Left ventricle myocardium inferior (tissue), 1 donor: Measurements from ENCODE around the gene MACROD2. TPM values are rescaled to one million over a fixed set of nuclear protein-coding genes. Genes with fewer than 3 reads are reported as not detected.

Source experiments
- DNase-seq: peaks from one replicate; pipeline ENCODE4 v3.0.0-alpha.2; 2020
- H3K27ac ChIP-seq: fragments of 200-600 bp; replicated peaks from 2 replicates; pipeline ENCODE4 v1.8.0; 2021
- H3K27me3 ChIP-seq: fragments of 200-600 bp; 2 replicates; pipeline ENCODE4 v1.8.0; 2021; ENCODE audit warnings: low read depth
- H3K36me3 ChIP-seq: fragments of 200-600 bp; 2 replicates; pipeline ENCODE4 v1.8.0; 2021
- H3K4me1 ChIP-seq: fragments of 200-600 bp; 2 replicates; pipeline ENCODE4 v1.8.0; 2021
- H3K4me3 ChIP-seq: fragments of 200-600 bp; 2 replicates; pipeline ENCODE4 v1.8.0; 2021; ENCODE audit warnings: mild to moderate bottlenecking, moderate library complexity
- H3K9me3 ChIP-seq: fragments of 200-600 bp; replicated peaks from 2 replicates; pipeline ENCODE4 v1.8.0; 2021
- intact Hi-C: fragments of 100-400 bp; cut with micrococcal nuclease; formaldehyde crosslinking; loops from one replicate; pipeline ENCODE4 v1.11.0; 2022
- total RNA-seq: library from RNA; stranded (reverse); fragmentation: NEBNext Ultra II Directional; extraction: Animal tissue kit (Norgen Biotek cat#: 25700); gene quantifications from one replicate; pipeline ENCODE4 v1.2.1, GENCODE V29; 2021
- TF ChIP-seq, protein P1 (sequence below): fragments of 200-600 bp; IDR thresholded peaks from 2 replicates; pipeline ENCODE4 v1.8.0; 2021; ENCODE audit warnings: antibody characterized with exemption, mild to moderate bottlenecking, borderline replicate concordance
- donor health status: DM: no; HTN: yes; CAD: no; lungs with severe emphysema.

MACROD2 gene
- total RNA-seq, 1 donor from 2014 or later: 3.6 TPM

DNA sequence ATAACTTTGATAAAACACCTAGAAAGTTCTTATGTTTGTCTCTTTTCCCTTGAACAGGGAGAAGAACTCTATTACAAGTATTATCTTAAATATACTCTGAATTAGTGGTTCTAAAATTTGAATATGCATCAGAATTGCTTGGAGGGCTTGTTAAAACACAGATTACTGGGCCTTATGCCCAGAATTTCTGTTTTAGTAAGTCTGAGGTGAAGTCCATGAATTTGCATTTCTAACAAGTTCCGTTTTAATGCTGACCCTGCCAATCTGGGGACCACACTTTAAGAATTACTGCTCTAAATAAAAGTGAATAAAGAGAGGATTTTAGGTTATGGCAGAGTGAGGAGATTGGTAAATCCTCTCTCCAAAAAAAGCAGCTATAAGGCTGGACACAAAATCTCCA, 510.2 kb downstream of the MACROD2 start:
- H3K4me3 ChIP-seq: no peak overlapping the region
- no peak overlapping the region for H3K27ac ChIP-seq
- H3K9me3 ChIP-seq: peaks cover 7% of the 10 kb centered on the region
- intact Hi-C loops: no loop called here
- DNase-seq: no peak
- H3K4me1 ChIP-seq: no peaks in the 10 kb centered on the region
- TF ChIP-seq, protein P1, sequence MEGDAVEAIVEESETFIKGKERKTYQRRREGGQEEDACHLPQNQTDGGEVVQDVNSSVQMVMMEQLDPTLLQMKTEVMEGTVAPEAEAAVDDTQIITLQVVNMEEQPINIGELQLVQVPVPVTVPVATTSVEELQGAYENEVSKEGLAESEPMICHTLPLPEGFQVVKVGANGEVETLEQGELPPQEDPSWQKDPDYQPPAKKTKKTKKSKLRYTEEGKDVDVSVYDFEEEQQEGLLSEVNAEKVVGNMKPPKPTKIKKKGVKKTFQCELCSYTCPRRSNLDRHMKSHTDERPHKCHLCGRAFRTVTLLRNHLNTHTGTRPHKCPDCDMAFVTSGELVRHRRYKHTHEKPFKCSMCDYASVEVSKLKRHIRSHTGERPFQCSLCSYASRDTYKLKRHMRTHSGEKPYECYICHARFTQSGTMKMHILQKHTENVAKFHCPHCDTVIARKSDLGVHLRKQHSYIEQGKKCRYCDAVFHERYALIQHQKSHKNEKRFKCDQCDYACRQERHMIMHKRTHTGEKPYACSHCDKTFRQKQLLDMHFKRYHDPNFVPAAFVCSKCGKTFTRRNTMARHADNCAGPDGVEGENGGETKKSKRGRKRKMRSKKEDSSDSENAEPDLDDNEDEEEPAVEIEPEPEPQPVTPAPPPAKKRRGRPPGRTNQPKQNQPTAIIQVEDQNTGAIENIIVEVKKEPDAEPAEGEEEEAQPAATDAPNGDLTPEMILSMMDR: no peak
- H3K27me3 ChIP-seq: no peaks in the 10 kb centered on the region
- H3K36me3 ChIP-seq: no peaks in the 10 kb centered on the region

GRCh38 chr20:14507711-14508110, 512.4 kb downstream of the MACROD2 start:
- Histone ChIP-seq H3K4me1 (no peaks in the 10 kb centered on the region), H3K27ac (no peak overlapping the region), H3K27me3 (no peaks in the 10 kb centered on the region), H3K4me3 (no peak overlapping the region), H3K36me3 (no peaks in the 10 kb centered on the region), H3K9me3 (peaks cover 7% of the 10 kb centered on the region)
- intact Hi-C loops: no loop called here
- no peak for DNase-seq
- TF ChIP-seq, protein P1: no peak

- Histone ChIP-seq H3K27ac (no peak overlapping the region), H3K4me1 (no peaks in the 10 kb centered on the region), H3K27me3 (no peaks in the 10 kb centered on the region), H3K9me3 (peaks cover 7% of the 10 kb centered on the region), H3K4me3 (no peak overlapping the region), H3K36me3 (no peaks in the 10 kb centered on the region)
- no peak for DNase-seq
- TF ChIP-seq, protein P1: no peak
- intact Hi-C loops: no loop called here
Measured at GRCh38 chr20:14510341-14510740, 515.0 kb downstream of the MACROD2 start.

DNA sequence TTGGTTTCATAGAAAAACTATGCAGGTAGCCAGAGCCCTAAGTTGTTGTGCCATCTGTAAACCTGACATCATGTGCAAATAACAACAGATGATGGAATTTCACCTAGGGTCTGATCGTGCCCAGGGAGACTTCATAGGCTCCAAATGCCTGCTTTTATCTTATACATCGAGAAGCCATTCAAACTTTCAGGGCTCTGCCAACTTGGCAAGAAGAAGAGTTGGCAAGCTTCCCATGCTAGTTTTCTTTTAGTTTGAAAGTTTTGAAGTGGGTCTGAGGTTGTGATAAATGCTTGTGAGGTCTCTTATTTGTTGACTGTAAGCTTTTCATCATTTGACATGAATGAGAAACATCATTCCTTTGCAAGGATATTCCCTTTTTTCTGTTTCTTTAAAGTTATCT, 517.5 kb downstream of the MACROD2 start:
- Histone ChIP-seq H3K9me3 (peaks cover 5% of the 10 kb centered on the region), H3K4me1 (no peaks in the 10 kb centered on the region), H3K36me3 (no peaks in the 10 kb centered on the region), H3K4me3 (no peak overlapping the region), H3K27me3 (no peaks in the 10 kb centered on the region), H3K27ac (no peak overlapping the region)
- DNase-seq: no peak
- intact Hi-C loops: no loop called here
- TF ChIP-seq, protein P1: no peak

DNA sequence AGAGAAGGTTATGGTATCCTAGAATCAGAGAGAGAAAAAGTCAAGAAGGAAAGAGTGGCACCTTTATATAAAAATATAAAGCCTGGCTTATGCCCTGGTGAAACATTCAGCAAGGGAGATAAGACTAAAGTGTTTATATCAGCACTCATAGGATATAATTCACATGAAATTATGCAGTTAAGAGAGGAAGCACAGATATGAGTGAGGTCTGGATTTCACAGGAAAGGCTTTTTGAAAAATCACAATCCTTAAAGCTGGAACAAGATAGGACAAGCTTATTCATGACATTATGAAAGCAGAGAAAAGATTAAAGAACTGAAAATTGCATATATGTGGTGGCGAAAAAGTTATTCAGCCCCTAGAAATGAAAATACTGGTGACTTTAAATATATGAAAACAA, 523.3 kb downstream of the MACROD2 start:
- DNase-seq: no peak
- H3K9me3 ChIP-seq: no peaks in the 10 kb centered on the region
- H3K27ac ChIP-seq: no peak overlapping the region
- TF ChIP-seq, protein P1: no peak
- no peak overlapping the region for H3K4me3 ChIP-seq
- H3K36me3 ChIP-seq: no peaks in the 10 kb centered on the region
- no peaks in the 10 kb centered on the region for H3K4me1 ChIP-seq
- no peaks in the 10 kb centered on the region for H3K27me3 ChIP-seq
- intact Hi-C loops: no loop called here

DNA sequence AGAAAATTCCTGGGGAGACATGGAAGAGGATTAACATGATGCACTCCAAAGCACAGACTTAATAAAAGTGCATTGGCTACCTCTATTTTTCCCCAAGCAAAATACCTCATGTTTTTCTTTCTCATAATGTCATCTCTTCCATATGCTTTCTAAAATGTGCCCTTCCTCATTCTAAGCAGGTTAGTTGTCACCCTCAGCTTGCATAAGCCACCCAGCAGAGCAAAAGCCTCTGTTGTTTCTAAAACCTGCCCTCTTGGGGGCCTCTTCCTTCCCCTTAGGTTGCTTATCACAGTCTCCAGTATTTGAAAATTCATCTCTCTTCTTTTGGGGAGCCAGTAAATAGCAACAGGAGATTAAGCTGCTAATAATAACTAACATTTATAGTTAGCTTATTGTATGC, 525.7 kb downstream of the MACROD2 start:
- DNase-seq: no peak
- H3K9me3 ChIP-seq: no peaks in the 10 kb centered on the region
- H3K4me1 ChIP-seq: no peaks in the 10 kb centered on the region
- TF ChIP-seq, protein P1: no peak
- intact Hi-C loops: no loop called here
- H3K27ac ChIP-seq: no peak overlapping the region
- no peaks in the 10 kb centered on the region for H3K36me3 ChIP-seq
- H3K27me3 ChIP-seq: no peaks in the 10 kb centered on the region
- no peak overlapping the region for H3K4me3 ChIP-seq
